ENCODE measurements around the gene PTPN5.
A peak's percentile ranks its signal among the peaks of the same experiment; 100 is the strongest.
"Not testable (repeated sequence)": the region's sequence is repeated elsewhere in the genome, so short reads cannot be mapped to it uniquely, and the experiment has no call there.

PTPN5 gene

GRCh38 chr11:18791207-18791968 lies at the start of gene PTPN5:
TSS of gene PTPN5 (minus strand) at chr11:18791798. CDS start at chr11:18771958, 19,840 bp downstream.
- H3K27me3 Mint-ChIP-seq: peaks cover 39% of the 10 kb centered on the region
- H3K4me1 Mint-ChIP-seq: peaks cover 6% of the 10 kb centered on the region
- no peaks in the 10 kb centered on the region for H3K9me3 Mint-ChIP-seq
- no peak within 1 kb of the TSS for H3K27ac Mint-ChIP-seq
- no peaks in the 10 kb centered on the region for H3K36me3 Mint-ChIP-seq
- peak within 1 kb of the TSS; percentile 8 for H3K4me3 Mint-ChIP-seq

- Mint-ChIP-seq H3K36me3 (no peaks in the 10 kb centered on the region), H3K4me1 (no peaks in the 10 kb centered on the region), H3K27ac (no peak overlapping the region), H3K27me3 (peaks cover 25% of the 10 kb centered on the region), H3K9me3 (peaks cover 14% of the 10 kb centered on the region), H3K4me3 (no peak overlapping the region)
Measured at GRCh38 chr11:18836417-18836816, 44.8 kb upstream of the PTPN5 start.

GRCh38 chr11:18834754-18835466 lies 43.3 kb upstream of the PTPN5 start:
- no peaks in the 10 kb centered on the region for H3K4me1 Mint-ChIP-seq
- H3K27ac Mint-ChIP-seq: no peak overlapping the region
- no peak overlapping the region for H3K4me3 Mint-ChIP-seq
- peaks cover 27% of the 10 kb centered on the region for H3K27me3 Mint-ChIP-seq
- no peaks in the 10 kb centered on the region for H3K36me3 Mint-ChIP-seq
- peaks cover 6% of the 10 kb centered on the region for H3K9me3 Mint-ChIP-seq

GRCh38 chr11:18820160-18820559 lies 28.6 kb upstream of the PTPN5 start:
- not testable (repeated sequence) for H3K27me3 Mint-ChIP-seq, H3K9me3 Mint-ChIP-seq, H3K27ac Mint-ChIP-seq, H3K4me3 Mint-ChIP-seq, H3K36me3 Mint-ChIP-seq, H3K4me1 Mint-ChIP-seq

GRCh38 chr11:18804199-18804999 lies 12.8 kb upstream of the PTPN5 start:
- Mint-ChIP-seq H3K4me1 (no peaks in the 10 kb centered on the region), H3K36me3 (no peaks in the 10 kb centered on the region), H3K27ac (no peak overlapping the region), H3K27me3 (peaks cover 8% of the 10 kb centered on the region), H3K4me3 (no peak overlapping the region), H3K9me3 (no peaks in the 10 kb centered on the region)

- H3K36me3 Mint-ChIP-seq: no peaks in the 10 kb centered on the region
- no peaks in the 10 kb centered on the region for H3K9me3 Mint-ChIP-seq
- no peak overlapping the region for H3K27ac Mint-ChIP-seq
- no peaks in the 10 kb centered on the region for H3K4me1 Mint-ChIP-seq
- no peak overlapping the region for H3K4me3 Mint-ChIP-seq
- peaks cover 6% of the 10 kb centered on the region for H3K27me3 Mint-ChIP-seq
Measured at GRCh38 chr11:18802381-18803257, 11.0 kb upstream of the PTPN5 start.

- peaks cover 11% of the 10 kb centered on the region for H3K27me3 Mint-ChIP-seq
Measured at GRCh38 chr11:18798799-18799469, 7.3 kb upstream of the PTPN5 start.

GRCh38 chr11:18794956-18795355 lies 3.4 kb upstream of the PTPN5 start:
- Mint-ChIP-seq H3K4me1 (peaks cover 6% of the 10 kb centered on the region), H3K4me3 (no peak overlapping the region), H3K9me3 (no peaks in the 10 kb centered on the region), H3K27ac (no peak overlapping the region), H3K36me3 (no peaks in the 10 kb centered on the region), H3K27me3 (peaks cover 30% of the 10 kb centered on the region)

More at GRCh38 chr11:18798799-18799469, 7.3 kb upstream of the PTPN5 start:
- Mint-ChIP-seq H3K27ac (no peak overlapping the region), H3K9me3 (no peaks in the 10 kb centered on the region), H3K36me3 (no peaks in the 10 kb centered on the region), H3K4me3 (no peak overlapping the region), H3K4me1 (no peaks in the 10 kb centered on the region)

GRCh38 chr11:18792827-18793226 lies 1.2 kb upstream of the PTPN5 start:
- H3K9me3 Mint-ChIP-seq: no peaks in the 10 kb centered on the region
- no peak overlapping the region for H3K27ac Mint-ChIP-seq
- H3K4me1 Mint-ChIP-seq: peaks cover 6% of the 10 kb centered on the region
- H3K4me3 Mint-ChIP-seq: peak overlapping the region; percentile 8
- H3K36me3 Mint-ChIP-seq: no peaks in the 10 kb centered on the region
- H3K27me3 Mint-ChIP-seq: peaks cover 38% of the 10 kb centered on the region

- Mint-ChIP-seq H3K36me3 (no peaks in the 10 kb centered on the region), H3K27me3 (peaks cover 40% of the 10 kb centered on the region), H3K27ac (no peak overlapping the region), H3K9me3 (no peaks in the 10 kb centered on the region), H3K4me1 (peaks cover 6% of the 10 kb centered on the region), H3K4me3 (peak overlapping the region; percentile 8)
Measured at GRCh38 chr11:18791969-18792628, 501 bp upstream of the PTPN5 start.

- no peak overlapping the region for H3K27ac Mint-ChIP-seq
- no peak overlapping the region for H3K4me3 Mint-ChIP-seq
Measured at GRCh38 chr11:18790883-18791206, 753 bp downstream of the PTPN5 start.

GRCh38 chr11:18789942-18790341 lies 1.7 kb downstream of the PTPN5 start:
- H3K9me3 Mint-ChIP-seq: no peaks in the 10 kb centered on the region
- H3K27me3 Mint-ChIP-seq: peaks cover 36% of the 10 kb centered on the region
- peaks cover 6% of the 10 kb centered on the region for H3K4me1 Mint-ChIP-seq
- no peaks in the 10 kb centered on the region for H3K36me3 Mint-ChIP-seq
- H3K27ac Mint-ChIP-seq: no peak overlapping the region
- H3K4me3 Mint-ChIP-seq: no peak overlapping the region

More at GRCh38 chr11:18790883-18791206, 753 bp downstream of the PTPN5 start:
- Mint-ChIP-seq H3K27me3 (peaks cover 38% of the 10 kb centered on the region), H3K4me1 (peaks cover 6% of the 10 kb centered on the region), H3K36me3 (no peaks in the 10 kb centered on the region), H3K9me3 (no peaks in the 10 kb centered on the region)

GRCh38 chr11:18785411-18785810 lies 6.2 kb downstream of the PTPN5 start:
- Mint-ChIP-seq H3K27me3 (peaks cover 20% of the 10 kb centered on the region), H3K36me3 (no peaks in the 10 kb centered on the region), H3K4me1 (no peaks in the 10 kb centered on the region), H3K4me3 (no peak overlapping the region), H3K27ac (no peak overlapping the region), H3K9me3 (no peaks in the 10 kb centered on the region)

- H3K27me3 Mint-ChIP-seq: peaks cover 2% of the 10 kb centered on the region
- no peak overlapping the region for H3K27ac Mint-ChIP-seq
- H3K4me1 Mint-ChIP-seq: peaks cover 8% of the 10 kb centered on the region
- no peak overlapping the region for H3K4me3 Mint-ChIP-seq
- no peaks in the 10 kb centered on the region for H3K9me3 Mint-ChIP-seq
- H3K36me3 Mint-ChIP-seq: peaks cover 2% of the 10 kb centered on the region
Measured at GRCh38 chr11:18780896-18781295, 10.7 kb downstream of the PTPN5 start.

All from activated naive CD4-positive, alpha-beta T cell treated with anti-CD3 and anti-CD28 coated beads, Interleukin-2, amount 50 U/mL, for 24 hours (primary cell).